K562 (cell line): ENCODE measurements around the gene TMEM178A. TPM values are rescaled to one million over a fixed set of nuclear protein-coding genes. Genes with fewer than 3 reads are reported as not detected.

Source experiments
- HNRNPLL ChIP-seq: fragments of 200-400 bp; formaldehyde crosslinking; IDR thresholded peaks from 2 replicates; pipeline ENCODE4 v1.6.1; 2017; ENCODE audit warnings: low read length, low read depth, mild to moderate bottlenecking; ENCODE audit not compliant: poor library complexity, severe bottlenecking
- MAFG ChIP-seq: fragments of 450-650 bp; conservative IDR thresholded peaks from 2 replicates; pipeline ENCODE4 v1.6.1; 2016; ENCODE audit warnings: missing genetic modification characterization, missing compliant biosample characterization
- POLR2G ChIP-seq: fragments of 200-400 bp; formaldehyde crosslinking; IDR thresholded peaks from 2 replicates; pipeline ENCODE4 v1.6.1; 2017; ENCODE audit warnings: low read depth, mild to moderate bottlenecking, antibody characterized with exemption, low read length, moderate library complexity
- SOX6 ChIP-seq: fragments of 450-650 bp; IDR thresholded peaks from 2 replicates; pipeline ENCODE4 v1.6.1; 2014; ENCODE audit warnings: mild to moderate bottlenecking
- ZBTB40 ChIP-seq, 2 experiments: fragments of 450-650 bp in 1 of 2; sonication (generic) in 1 of 2; formaldehyde crosslinking in 1 of 2; IDR thresholded peaks; 2 replicates each; pipeline versions ENCODE4 v1.7.1 to v1.9.0; 2016 to 2022; ENCODE audit warnings: inconsistent platforms in 1 of 2, mild to moderate bottlenecking in 1 of 2, missing genetic modification reagents in 1 of 2
- polyA plus RNA-seq, 8 experiments: library from polyadenylated mRNA; depleted of rRNA in 4 of 8; stranded (reverse) in 5 of 8; unstranded in 3 of 8; fragments of >200 nt; fragmentation: Nextera tagmentation in 2 of 8; fragmentation: Illumina TruSeq in 1 of 8; extraction: Ambion mirVana in 2 of 8; extraction: Trizol in 1 of 8; gene quantifications; 2 replicates each; pipeline versions ENCODE4 v1.2.1 to v1.2.3, GENCODE V29; 2011 to 2014; ENCODE audit warnings: inconsistent platforms in 1 of 8, missing spikeins in 1 of 8
- total RNA-seq, 7 experiments: library from RNA; depleted of rRNA in 6 of 7; stranded (reverse); fragments of >200 nt in 6 of 7; fragmentation: Illumina TruSeq in 2 of 7; extraction: Trizol in 2 of 7; gene quantifications; 2 replicates each; pipeline versions ENCODE4 v1.2.1 to v1.2.3, GENCODE V29; 2011 to 2021; ENCODE audit warnings: low replicate concordance in 1 of 7
- TF ChIP-seq, protein P1 (sequence below): fragments of 250-450 bp; sonication (Bioruptor Pico); IDR thresholded peaks from 2 replicates; pipeline ENCODE4 v1.4.0; 2020; ENCODE audit warnings: mild to moderate bottlenecking
- TF ChIP-seq, protein P2 (sequence below): fragments of 450-650 bp; IDR thresholded peaks from 2 replicates; pipeline ENCODE4 v1.7.1; 2018; ENCODE audit warnings: mild to moderate bottlenecking, low read depth; ENCODE audit not compliant: partially characterized antibody

Gene TMEM178A
- total and polyA plus RNA-seq, 9 of the 15 experiments (the other 6 are each of a cell fraction or from before 2014, with no cell fraction given), result 0.04 to 0.17 TPM; not detected in 7

DNA sequence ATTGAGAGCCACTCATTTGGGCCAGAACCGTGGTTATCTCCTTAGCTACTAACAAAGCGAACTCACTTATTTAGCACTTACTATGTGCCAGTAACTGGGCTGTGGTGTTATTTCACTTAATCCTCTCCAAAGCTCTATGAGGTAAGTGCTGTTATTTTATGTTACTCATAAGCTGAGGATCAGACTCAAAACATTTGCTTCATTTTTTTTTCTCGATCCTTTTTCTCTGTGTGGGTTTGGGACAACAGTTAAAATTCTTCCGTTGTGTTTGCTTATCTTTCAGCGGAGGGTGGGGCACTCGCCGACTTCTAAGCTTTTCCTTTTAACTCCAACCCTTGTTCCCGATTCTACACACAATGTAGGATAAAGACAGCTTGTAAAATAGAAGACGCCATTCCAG, 52.8 kb downstream of the TMEM178A start (continued):
- TF ChIP-seq ZBTB40 (IDR thresholded peaks at IDR 0.05) (no peak), ZBTB40 (CRISPR knock-in tag; IDR thresholded peaks at IDR 0.05) (no peak), MAFG (tag) (no peak), HNRNPLL (no peak), POLR2G (no peak), SOX6 (no peak)
- TF ChIP-seq, protein P1, sequence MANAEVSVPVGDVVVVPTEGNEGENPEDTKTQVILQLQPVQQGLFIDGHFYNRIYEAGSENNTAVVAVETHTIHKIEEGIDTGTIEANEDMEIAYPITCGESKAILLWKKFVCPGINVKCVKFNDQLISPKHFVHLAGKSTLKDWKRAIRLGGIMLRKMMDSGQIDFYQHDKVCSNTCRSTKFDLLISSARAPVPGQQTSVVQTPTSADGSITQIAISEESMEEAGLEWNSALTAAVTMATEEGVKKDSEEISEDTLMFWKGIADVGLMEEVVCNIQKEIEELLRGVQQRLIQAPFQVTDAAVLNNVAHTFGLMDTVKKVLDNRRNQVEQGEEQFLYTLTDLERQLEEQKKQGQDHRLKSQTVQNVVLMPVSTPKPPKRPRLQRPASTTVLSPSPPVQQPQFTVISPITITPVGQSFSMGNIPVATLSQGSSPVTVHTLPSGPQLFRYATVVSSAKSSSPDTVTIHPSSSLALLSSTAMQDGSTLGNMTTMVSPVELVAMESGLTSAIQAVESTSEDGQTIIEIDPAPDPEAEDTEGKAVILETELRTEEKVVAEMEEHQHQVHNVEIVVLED (CRISPR knock-in tag), result no peak
- TF ChIP-seq, protein P2, sequence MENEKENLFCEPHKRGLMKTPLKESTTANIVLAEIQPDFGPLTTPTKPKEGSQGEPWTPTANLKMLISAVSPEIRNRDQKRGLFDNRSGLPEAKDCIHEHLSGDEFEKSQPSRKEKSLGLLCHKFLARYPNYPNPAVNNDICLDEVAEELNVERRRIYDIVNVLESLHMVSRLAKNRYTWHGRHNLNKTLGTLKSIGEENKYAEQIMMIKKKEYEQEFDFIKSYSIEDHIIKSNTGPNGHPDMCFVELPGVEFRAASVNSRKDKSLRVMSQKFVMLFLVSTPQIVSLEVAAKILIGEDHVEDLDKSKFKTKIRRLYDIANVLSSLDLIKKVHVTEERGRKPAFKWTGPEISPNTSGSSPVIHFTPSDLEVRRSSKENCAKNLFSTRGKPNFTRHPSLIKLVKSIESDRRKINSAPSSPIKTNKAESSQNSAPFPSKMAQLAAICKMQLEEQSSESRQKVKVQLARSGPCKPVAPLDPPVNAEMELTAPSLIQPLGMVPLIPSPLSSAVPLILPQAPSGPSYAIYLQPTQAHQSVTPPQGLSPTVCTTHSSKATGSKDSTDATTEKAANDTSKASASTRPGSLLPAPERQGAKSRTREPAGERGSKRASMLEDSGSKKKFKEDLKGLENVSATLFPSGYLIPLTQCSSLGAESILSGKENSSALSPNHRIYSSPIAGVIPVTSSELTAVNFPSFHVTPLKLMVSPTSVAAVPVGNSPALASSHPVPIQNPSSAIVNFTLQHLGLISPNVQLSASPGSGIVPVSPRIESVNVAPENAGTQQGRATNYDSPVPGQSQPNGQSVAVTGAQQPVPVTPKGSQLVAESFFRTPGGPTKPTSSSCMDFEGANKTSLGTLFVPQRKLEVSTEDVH, result no peak
